Parathyroid adenoma (tissue), 2 donors: ENCODE measurements around the gene RRP1.

Source experiments
- H2AFZ ChIP-seq: fragments of 300-600 bp; sonication (generic); one replicate; pipeline ENCODE4 v1.7.0; 2017; ENCODE audit warnings: antibody characterized with exemption, mild to moderate bottlenecking
- H3K27ac ChIP-seq: fragments of 300-600 bp; sonication (generic); one replicate; pipeline ENCODE4 v1.7.0; 2017
- H3K27me3 ChIP-seq: fragments of 300-600 bp; sonication (generic); one replicate; pipeline ENCODE4 v1.7.0; 2017; ENCODE audit warnings: low read length; ENCODE audit not compliant: control insufficient read depth, insufficient read depth
- H3K36me3 ChIP-seq: fragments of 300-600 bp; sonication (generic); one replicate; pipeline ENCODE4 v1.7.0; 2017; ENCODE audit warnings: low read length; ENCODE audit not compliant: control insufficient read depth, insufficient read depth
- H3K4me1 ChIP-seq: fragments of 300-600 bp; sonication (generic); one replicate; pipeline ENCODE4 v1.7.0; 2017; ENCODE audit warnings: control low read depth
- H3K4me2 ChIP-seq: fragments of 300-600 bp; sonication (generic); one replicate; pipeline ENCODE4 v1.7.0; 2017; ENCODE audit warnings: low read length
- H3K4me3 ChIP-seq: fragments of 300-600 bp; sonication (generic); one replicate; pipeline ENCODE4 v1.7.0; 2017; ENCODE audit warnings: low read depth, low read length
- H3K79me2 ChIP-seq: fragments of 300-600 bp; sonication (generic); one replicate; pipeline ENCODE4 v1.7.0; 2017; ENCODE audit warnings: control low read depth
- H3K9ac ChIP-seq: fragments of 300-600 bp; sonication (generic); one replicate; pipeline ENCODE4 v1.7.0; 2017; ENCODE audit warnings: mild to moderate bottlenecking
- H3K9me3 ChIP-seq: fragments of 300-600 bp; sonication (generic); one replicate; pipeline ENCODE4 v1.7.0; 2017; ENCODE audit warnings: low read length; ENCODE audit not compliant: control insufficient read depth
- CTCF ChIP-seq: fragments of 300-600 bp; sonication (generic); IDR thresholded peaks from one replicate; pipeline ENCODE4 v1.7.0; 2017; ENCODE audit warnings: antibody characterized with exemption, mild to moderate bottlenecking
- donor health status: primary hyperparathyroidism.

The RRP1 gene

GRCh38 chr21:43754948-43755781, 34.2 kb upstream of the RRP1 start:
- H3K9ac ChIP-seq, result no peak overlapping the region
- no peaks in the 10 kb centered on the region for H3K27me3 ChIP-seq
- H3K4me3 ChIP-seq, result no peak overlapping the region
- no peak overlapping the region for H2AFZ ChIP-seq
- no peaks in the 10 kb centered on the region for H3K4me1 ChIP-seq
- no peak overlapping the region for H3K4me2 ChIP-seq
- no peaks in the 10 kb centered on the region for H3K36me3 ChIP-seq
- H3K79me2 ChIP-seq, result no peaks in the 10 kb centered on the region
- H3K9me3 ChIP-seq, result no peaks in the 10 kb centered on the region
- no peak overlapping the region for H3K27ac ChIP-seq
- no peak for TF ChIP-seq CTCF

- TF ChIP-seq CTCF, result no peak
- H3K27ac ChIP-seq, result no peak overlapping the region
- H3K79me2 ChIP-seq, result no peaks in the 10 kb centered on the region
- no peaks in the 10 kb centered on the region for H3K27me3 ChIP-seq
- no peak overlapping the region for H3K4me3 ChIP-seq
- H2AFZ ChIP-seq, result no peak overlapping the region
- H3K36me3 ChIP-seq, result no peaks in the 10 kb centered on the region
- no peak overlapping the region for H3K9ac ChIP-seq
- no peaks in the 10 kb centered on the region for H3K4me1 ChIP-seq
- no peaks in the 10 kb centered on the region for H3K9me3 ChIP-seq
- H3K4me2 ChIP-seq, result no peak overlapping the region
Measured at GRCh38 chr21:43755820-43756594, 33.4 kb upstream of the RRP1 start.

- Histone ChIP-seq H2AFZ (no peak overlapping the region), H3K4me1 (no peaks in the 10 kb centered on the region), H3K9ac (no peak overlapping the region), H3K27me3 (no peaks in the 10 kb centered on the region), H3K4me2 (no peak overlapping the region), H3K4me3 (no peak overlapping the region), H3K36me3 (no peaks in the 10 kb centered on the region), H3K79me2 (no peaks in the 10 kb centered on the region), H3K27ac (no peak overlapping the region), H3K9me3 (no peaks in the 10 kb centered on the region)
- no peak for TF ChIP-seq CTCF
Measured at GRCh38 chr21:43757601-43758000, 31.8 kb upstream of the RRP1 start.

GRCh38 chr21:43758111-43758641, 31.2 kb upstream of the RRP1 start:
- H3K4me1 ChIP-seq, result no peaks in the 10 kb centered on the region
- no peak overlapping the region for H3K9ac ChIP-seq
- H3K27ac ChIP-seq, result no peak overlapping the region
- TF ChIP-seq CTCF, result no peak
- no peak overlapping the region for H3K4me2 ChIP-seq
- H3K27me3 ChIP-seq, result no peaks in the 10 kb centered on the region
- no peaks in the 10 kb centered on the region for H3K9me3 ChIP-seq
- H3K36me3 ChIP-seq, result no peaks in the 10 kb centered on the region
- no peak overlapping the region for H2AFZ ChIP-seq
- H3K79me2 ChIP-seq, result no peaks in the 10 kb centered on the region
- no peak overlapping the region for H3K4me3 ChIP-seq
